NB4 (cell line): ENCODE results near the gene SCLY.

Source experiments
- DNase-seq: peaks from one replicate; pipeline ENCODE4 v3.0.0; 2010; ENCODE audit warnings: low read depth
- H3K4me3 ChIP-seq: one replicate; pipeline ENCODE4 v1.5.1; 2011; ENCODE audit warnings: mild to moderate bottlenecking, low read depth, low read length, moderate library complexity
- CTCF ChIP-seq: IDR thresholded peaks from one replicate; pipeline ENCODE4 v1.5.1; 2012; ENCODE audit warnings: low read depth, low read length
- MAX ChIP-seq: IDR thresholded peaks from 2 replicates; pipeline ENCODE4 v1.6.1; 2011; ENCODE audit warnings: low read depth, low read length
- MYC ChIP-seq: IDR thresholded peaks from 2 replicates; pipeline ENCODE4 v1.6.1; 2011; ENCODE audit warnings: low read depth, low read length
- POLR2A ChIP-seq: IDR thresholded peaks from 2 replicates; pipeline ENCODE4 v1.6.1; 2011; ENCODE audit warnings: mild to moderate bottlenecking; ENCODE audit not compliant: insufficient read length; ENCODE audit errors: extremely low read depth

Gene SCLY

GRCh38 chr2:238059505-238059904, 1.3 kb upstream of the SCLY start:
- DNase-seq: no peak
- peak overlapping the region; percentile 89 for H3K4me3 ChIP-seq
- TF ChIP-seq MYC: no peak
- TF ChIP-seq CTCF: no peak
- no peak for TF ChIP-seq MAX
- no peak for TF ChIP-seq POLR2A

GRCh38 chr2:238060096-238060541, 682 bp upstream of the SCLY start:
- TF ChIP-seq MAX (no peak), POLR2A (no peak), MYC (no peak), CTCF (no peak)
- peak overlapping the region; percentile 89 for H3K4me3 ChIP-seq
- no peak for DNase-seq

- TF ChIP-seq MAX (peak; percentile 97), POLR2A (no peak), MYC (peak; percentile 78), CTCF (no peak)
- DNase-seq: peak; percentile 71
Observed at GRCh38 chr2:238061315-238062202, 758 bp downstream of the SCLY start.

GRCh38 chr2:238063414-238064189, 2.8 kb downstream of the SCLY start:
- TF ChIP-seq MAX (no peak), MYC (no peak), CTCF (no peak), POLR2A (no peak)
- DNase-seq: no peak
- H3K4me3 ChIP-seq: no peak overlapping the region

More at GRCh38 chr2:238061315-238062202, 758 bp downstream of the SCLY start:
- H3K4me3 ChIP-seq: peak overlapping the region; percentile 83

- no peak for DNase-seq
- no peak for TF ChIP-seq MYC
- TF ChIP-seq MAX: no peak
- TF ChIP-seq CTCF: no peak
- no peak for TF ChIP-seq POLR2A
- no peak overlapping the region for H3K4me3 ChIP-seq
Observed at GRCh38 chr2:238064376-238064775, 3.6 kb downstream of the SCLY start.
